ENCODE measurements around the gene ANGPTL1.

ANGPTL1 gene, protein sequence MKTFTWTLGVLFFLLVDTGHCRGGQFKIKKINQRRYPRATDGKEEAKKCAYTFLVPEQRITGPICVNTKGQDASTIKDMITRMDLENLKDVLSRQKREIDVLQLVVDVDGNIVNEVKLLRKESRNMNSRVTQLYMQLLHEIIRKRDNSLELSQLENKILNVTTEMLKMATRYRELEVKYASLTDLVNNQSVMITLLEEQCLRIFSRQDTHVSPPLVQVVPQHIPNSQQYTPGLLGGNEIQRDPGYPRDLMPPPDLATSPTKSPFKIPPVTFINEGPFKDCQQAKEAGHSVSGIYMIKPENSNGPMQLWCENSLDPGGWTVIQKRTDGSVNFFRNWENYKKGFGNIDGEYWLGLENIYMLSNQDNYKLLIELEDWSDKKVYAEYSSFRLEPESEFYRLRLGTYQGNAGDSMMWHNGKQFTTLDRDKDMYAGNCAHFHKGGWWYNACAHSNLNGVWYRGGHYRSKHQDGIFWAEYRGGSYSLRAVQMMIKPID

DNA sequence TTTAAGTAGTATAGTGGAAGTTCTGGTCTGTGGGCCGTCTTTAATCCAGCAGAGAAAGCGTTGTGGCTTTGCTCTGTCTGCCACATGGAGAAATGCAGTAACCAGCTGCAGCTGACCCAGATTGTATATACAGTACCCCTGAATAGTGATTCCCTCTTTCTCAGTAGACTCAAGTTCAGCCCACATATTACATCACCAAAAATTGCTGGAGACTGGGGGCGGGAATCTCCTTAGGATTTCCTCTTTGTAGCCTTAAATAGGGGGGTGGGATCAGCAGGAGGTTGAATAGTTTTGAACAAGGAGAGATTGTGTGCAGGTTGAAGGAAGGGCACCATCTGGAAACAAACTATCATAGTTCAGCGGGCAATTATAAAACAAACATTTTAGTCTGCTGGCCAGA lies at the start of gene ANGPTL1:
ANGPTL1 (minus strand) TSS at position 134 of the 400 bp plus-strand sequence. CDS start 5,301 bp downstream, outside the sequence.
- no peak for DNase-seq (ENCODE audit: low read depth)

DNA sequence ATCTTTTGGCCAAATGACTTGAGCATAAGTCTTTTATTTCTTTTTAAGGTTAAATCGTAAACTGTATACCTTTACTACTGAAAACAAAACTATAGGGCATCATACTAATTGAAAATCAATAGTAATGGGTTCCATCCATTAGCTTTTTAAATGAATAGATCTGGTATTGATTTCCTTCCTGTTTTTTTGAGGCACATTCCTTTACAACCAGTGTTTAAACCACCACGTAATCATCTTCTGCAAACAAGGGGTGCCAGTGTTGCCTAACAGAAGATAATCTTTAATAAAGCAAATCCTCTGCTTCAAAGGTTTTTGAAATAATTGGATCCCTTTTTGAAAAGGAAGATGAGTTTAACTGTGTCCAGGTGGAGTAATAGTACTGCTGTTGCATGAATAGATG lies 48.7 kb upstream of the ANGPTL1 start:
- DNase-seq (ENCODE audit: low read depth): no peak

DNA sequence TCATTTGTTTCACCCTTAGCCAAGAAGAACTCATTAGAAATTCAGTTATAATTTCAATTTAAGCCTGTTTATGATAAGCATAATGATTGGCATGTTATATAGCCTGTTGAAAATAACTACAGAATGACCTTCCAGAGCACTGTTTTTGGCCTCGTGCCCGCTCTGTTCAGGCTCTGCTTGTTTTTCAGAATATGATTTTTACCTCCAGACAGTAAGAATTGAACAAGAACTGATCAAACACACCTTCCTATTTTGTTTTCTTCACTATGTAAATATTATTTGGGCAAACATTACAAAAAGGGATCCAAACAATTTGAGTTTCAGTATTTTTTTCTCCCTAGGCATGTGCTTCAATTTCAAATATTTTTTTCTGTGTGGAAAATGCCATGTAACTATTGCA lies 48.1 kb upstream of the ANGPTL1 start:
- DNase-seq (ENCODE audit: low read depth): no peak

DNA sequence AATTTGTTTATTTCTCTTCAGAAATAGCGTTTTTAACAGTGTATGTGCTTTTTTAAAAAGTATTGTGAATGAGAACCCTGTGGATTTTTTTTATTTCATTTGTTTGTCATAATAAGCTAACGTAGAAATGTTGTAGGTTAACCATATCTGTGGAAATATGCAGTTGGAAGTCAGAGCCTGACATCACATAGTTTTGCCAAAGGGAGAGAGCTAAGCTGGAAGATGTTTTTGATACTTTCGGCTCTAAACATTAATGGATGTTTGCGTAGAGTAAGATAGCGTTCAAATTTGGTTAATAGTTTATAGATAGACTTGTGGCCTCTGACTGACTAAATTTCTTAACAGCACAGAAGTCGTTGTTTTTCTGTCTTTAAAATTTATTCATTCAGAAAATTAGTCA lies 47.4 kb upstream of the ANGPTL1 start:
- DNase-seq (ENCODE audit: low read depth): no peak

DNA sequence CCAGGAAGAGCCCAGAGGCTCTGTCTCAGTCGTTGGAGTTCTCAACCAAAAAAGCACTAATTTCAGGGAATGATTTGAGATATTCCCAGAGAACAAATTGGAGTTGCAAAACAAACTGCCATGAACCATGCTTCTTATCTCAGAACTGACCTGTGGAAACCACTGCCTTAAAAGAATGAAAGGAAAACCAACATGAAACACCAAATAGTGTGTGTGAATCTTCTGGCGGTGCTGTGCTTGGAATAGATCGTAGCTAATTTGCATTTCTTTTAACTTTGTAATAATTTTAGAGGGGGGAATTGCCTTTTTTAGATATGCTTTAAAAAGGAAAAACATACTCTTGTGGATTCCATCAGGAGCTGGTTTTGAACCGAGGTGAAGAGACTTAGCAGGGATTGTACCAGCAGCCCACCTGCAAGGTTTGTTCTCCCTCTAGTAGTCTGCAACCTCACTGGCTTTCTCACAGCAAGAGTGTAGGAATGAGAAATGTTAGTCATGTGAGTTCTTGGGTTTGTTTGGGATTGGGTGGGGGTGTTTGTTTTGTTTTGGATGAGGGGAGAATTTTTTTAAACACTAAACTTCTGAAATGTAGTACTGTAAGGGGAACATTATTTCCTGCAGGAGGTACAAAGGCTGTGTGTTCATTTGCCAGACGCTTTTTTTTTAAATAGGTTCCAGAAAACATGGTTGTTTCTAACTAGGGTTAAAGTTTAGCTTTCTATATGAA lies 45.7 kb upstream of the ANGPTL1 start:
- DNase-seq (ENCODE audit: low read depth): no peak

DNA sequence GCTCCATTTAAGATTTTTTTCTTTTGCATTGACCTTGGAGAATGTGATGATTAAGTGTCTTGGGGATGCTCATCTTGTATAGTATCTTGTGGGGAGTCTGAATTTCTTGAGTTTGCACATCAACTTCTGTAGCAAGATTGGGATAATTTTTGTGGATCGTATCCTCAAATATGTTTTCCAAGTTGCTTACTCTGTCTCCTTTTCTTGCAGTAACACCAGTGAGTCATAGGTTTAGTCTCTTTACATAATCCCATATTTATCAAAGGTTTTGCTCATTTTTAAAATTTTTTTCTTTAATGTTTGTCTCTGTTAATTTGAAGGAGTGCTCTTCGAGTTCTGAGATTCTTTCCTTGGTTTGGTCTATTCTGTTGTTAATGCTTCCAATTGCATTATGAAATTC lies 41.7 kb upstream of the ANGPTL1 start:
- DNase-seq (ENCODE audit: low read depth): no peak

DNA sequence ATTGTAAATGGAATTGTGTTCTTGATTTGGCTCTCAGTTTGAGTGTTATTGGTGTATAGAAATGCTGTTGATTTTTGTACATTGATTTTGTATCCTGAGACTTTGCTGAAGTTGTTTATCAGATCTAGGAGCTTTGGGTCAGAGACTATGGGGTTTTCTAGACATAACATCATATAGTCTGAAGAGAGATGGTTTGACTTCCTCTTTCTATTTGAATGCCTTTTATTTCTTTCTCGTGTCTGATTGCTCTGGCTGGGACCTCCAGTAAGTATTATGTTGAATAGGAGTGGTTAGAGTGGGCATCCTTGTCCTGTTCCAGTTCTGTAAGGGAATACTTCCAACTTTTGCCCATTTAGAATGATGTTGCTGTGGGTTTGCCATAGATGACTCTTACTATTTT lies 39.1 kb upstream of the ANGPTL1 start:
- no peak for DNase-seq (ENCODE audit: low read depth)

DNA sequence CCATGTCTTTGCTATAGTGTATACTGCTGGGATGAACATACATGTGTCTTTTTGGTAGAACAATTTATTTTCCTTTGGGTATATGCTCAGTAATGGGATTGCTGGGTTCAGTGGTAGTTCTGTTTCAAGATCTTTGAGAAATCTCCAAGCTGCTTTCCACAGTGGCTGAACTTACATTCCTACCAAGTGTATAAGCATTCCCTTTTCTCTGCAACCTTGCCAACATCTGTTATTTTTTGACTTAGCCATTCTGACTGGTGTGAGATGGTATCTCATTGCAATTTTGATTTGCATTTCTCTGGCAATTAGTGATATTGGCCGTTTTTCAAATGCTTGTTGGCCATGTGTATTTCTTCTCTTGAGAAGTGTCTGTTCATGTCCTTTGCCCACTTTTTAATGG lies 37.5 kb upstream of the ANGPTL1 start:
- no peak for DNase-seq (ENCODE audit: low read depth)

DNA sequence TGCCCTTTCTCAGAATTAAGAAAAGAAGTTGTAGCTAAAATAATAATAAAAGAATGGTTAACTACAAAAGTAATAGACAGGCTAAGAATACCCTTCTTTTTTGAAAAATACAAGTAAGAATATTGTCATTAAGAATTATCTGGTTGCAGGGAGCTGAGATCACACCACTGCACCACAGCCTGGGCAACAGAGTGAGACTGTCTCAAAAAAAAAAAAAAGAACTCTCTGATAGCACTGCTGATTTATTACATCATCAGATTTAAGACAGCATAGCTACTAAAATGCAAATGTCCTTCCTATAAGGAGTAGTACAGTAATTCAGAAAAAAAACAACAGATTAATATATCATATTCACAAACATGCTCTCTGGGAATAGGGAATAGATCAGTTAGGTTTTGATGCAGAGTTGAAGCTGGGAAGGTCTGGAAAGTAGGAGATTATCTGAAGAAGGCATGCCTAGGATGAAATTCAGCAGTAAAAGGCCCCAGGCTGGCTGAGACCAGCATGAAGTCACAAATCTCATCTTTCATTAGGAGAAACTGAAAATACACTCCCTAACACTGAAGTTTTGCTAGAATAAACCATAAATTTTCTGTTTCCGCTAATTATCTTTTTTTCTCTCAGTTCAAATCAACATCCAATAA lies 30.7 kb upstream of the ANGPTL1 start:
- DNase-seq (ENCODE audit: low read depth): no peak

DNA sequence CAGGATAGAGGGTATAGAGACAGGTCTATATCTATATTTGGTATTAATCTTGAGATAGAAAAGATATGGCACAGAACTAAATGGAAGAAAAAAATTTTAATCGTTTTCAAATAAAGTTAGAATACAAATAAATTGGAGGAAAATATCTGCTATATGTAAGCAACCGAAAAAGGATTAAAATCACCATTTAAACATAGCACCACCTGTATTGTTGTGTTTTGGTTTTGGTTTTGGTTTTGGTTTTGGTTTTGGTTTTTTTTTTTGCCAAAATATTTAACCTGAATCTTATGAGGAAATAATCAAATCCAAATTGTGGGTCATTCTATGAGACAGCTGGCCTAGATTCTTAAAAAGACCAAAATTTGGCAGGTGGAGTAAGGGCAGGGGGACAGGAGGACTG lies 28.5 kb upstream of the ANGPTL1 start:
- no peak for DNase-seq (ENCODE audit: low read depth)

DNA sequence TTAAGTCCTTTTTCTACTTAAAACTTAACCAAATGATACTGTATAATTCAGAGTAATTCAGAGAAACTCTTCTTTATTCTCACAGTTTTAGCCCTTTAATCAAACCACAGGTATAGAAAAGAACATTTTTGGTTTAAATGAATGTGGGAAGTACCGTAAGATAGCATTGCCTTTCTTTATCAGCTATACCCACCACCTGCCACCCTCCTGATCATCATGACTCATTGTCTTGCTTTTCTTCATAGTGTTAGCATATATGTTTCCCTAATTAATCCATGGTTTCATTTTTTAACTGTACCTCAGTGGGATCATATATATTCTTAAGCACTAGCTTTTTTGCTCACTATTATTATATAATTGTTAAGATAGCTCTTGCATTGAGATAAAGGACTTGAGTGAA lies 27.5 kb upstream of the ANGPTL1 start:
- no peak for DNase-seq (ENCODE audit: low read depth)

DNA sequence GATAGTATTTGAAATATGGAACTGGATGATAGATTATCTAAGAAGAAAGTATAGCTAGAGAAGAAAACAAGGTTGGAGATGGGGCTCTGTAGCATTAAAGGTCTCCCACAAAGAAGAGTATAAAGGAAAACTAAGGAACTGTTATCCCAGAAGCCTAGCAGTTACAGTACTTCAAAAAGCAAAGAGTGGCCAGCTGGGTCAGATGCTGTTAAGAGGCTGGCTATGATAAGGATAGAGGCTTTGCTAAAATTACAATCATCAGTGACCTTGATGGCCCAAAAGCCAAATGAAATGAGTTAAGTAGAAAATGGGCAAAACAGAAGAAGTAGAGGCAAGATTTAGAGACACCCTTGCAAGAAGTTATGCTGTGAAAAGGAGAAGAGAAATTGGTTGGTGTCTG lies 25.1 kb upstream of the ANGPTL1 start:
- no peak for DNase-seq (ENCODE audit: low read depth)

DNA sequence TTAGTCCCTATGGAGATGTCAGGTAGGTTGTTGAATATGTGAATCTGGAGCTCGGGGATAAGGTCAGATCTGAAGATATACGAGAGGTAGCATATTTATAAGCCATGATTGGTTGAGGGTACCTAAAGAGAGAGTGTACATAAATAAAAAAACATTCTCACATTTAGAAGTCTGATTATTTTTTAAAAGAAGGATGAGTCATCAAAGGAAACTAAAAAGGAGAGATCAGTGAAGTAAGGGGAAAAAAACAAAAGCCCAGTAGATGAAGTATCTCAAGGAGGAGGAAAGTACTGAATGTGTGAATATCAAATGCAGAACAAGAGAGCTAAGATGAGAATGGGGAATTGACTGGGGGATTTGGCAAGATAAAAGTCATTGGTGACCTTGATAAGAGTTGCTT lies 15.7 kb upstream of the ANGPTL1 start:
- DNase-seq (ENCODE audit: low read depth): no peak

DNA sequence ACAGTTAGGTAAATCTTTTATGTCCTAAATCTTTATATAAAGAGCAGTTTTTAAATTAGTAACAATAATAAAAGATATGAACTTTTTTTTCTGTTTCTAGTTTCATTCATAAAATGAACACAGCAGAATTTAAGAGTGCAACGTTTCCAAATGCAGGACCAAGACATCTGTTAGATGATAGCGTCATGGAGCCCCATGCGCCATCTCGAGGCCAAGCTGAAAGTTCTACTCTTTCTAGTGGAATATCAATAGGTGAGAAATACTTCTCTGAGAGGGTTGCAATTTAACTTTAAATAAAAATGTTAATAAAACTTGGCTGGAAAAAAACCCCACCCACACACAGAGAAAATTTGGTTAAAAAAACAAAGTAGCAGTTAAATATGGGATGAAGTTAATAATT lies 15.0 kb upstream of the ANGPTL1 start:
- no peak for DNase-seq (ENCODE audit: low read depth)

DNA sequence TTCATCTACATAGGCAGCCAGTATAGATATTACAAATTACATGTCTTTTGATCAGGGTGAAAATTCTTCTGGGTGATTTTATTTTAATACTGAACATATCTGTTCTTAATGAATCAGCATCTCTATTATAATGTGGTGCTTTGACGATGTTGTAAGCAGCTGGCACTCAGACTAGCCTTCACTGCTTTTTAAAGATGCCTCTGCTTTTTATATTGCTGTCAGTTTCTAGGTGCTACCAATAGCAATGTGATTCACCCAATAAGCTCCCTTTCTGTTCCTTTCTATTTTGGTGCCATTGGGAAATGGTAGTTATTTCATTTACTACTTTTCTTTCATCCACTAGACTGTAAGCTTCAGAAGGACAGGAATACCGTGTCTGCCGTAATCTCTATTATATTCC lies 11.1 kb upstream of the ANGPTL1 start:
- DNase-seq (ENCODE audit: low read depth): no peak

DNA sequence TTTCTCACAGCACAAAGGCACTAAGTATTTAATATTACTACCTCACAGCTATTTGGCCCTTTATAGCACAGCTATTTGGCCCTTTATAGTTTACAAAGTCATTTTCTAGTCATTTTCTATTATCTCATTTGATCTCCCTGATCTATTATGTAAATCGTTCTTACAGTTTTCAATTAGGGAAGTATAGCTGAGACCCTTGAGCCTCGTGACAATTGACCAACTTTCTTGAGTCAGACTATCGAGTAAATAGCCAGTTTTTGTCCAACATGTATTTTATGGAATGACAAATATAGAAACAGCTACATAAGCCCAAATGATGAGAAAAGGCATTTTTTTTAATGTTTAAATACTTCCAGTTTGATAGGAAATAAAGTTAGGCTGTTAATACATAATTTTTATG lies 7.0 kb upstream of the ANGPTL1 start:
- no peak for DNase-seq (ENCODE audit: low read depth)

DNA sequence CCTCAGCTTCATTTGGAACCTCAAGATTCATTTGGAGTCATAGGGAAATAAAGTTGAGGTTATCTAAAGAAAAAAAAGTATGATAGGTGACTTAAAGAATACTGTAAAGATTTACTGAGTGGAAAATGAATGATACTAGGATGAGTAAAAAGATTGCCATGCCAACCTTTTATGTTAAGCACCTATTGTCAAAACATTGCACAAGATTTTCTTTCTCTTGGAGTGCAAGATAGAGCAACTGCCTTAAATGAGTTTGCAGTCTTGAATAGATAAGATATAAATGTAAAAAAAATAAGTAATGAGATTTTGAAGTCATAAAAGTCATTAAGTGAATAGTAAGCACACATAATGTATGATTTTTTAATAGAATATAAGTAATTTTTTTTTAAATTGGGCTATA lies 5.1 kb upstream of the ANGPTL1 start:
- DNase-seq (ENCODE audit: low read depth): no peak

DNA sequence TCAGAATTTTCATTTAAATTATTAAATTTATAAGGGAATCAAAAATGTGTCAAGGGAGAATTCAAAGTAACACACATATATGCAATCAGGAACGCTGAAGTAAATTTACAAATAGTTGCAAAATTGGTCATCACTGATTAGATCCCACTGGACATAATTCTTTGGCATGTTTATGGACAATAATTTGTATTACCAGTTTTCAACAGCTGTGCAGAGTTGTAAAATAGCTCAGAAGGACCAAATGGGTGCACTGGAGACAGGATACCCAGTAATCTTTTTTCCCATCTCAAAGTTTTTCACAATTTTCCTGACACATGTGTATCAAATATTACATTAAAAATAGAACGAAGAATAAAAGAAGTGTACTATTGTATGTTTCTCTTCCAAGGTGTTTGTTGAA lies 4.1 kb upstream of the ANGPTL1 start:
- DNase-seq (ENCODE audit: low read depth): no peak

DNA sequence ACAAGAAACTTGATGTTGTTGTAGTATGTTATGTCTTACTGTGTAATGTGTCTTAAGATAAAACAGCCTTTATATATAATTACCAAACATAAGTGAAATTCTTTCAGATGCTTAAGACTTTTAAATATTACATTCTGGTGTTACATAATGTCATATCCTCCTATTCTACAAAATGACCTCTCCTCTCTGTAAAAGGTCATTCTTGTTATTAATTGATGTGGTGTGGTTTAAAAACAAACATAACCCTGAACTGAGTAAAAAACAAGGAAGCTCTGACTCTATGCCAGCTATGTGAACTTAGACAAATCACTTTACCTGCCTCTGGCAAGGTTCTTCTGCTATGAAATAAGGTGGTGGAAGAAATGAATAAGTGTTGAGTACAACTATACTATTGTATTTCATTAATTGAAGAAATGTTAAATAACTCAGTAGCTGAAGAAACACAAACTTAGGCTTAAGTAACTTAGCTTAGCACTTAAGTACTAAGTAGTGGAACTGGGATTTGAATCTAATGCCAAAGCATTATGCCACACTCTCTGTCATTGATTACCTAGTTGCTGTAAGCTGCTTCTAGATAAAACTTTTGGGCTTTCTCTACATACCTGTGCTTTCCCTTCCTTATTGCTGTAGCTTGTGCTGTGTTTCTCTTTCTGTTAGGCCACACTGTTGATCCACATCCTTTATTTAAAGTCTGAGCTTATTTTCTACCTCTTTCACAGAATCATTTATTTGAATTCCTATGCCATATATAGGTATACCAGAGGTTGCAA lies 859 bp upstream of the ANGPTL1 start:
- DNase-seq (ENCODE audit: low read depth): no peak

DNA sequence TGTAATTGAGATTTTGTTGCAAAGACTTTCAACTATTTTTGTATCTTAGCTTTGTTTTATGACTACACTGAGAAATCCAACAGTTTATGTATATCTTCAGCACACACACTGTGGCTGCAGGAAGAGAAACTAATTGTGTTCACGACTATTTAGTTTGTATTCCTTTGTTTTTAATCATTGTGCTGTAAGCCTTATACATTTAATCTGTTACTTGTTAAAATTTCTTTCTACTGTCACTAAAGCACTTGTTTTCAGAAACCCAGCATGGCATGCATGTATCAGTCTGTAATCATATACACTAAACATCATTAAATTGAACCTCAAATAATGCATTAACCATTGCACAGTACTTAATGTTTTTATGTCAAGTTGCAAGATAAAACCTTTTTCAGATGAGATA lies 656 bp downstream of the ANGPTL1 start:
- no peak for DNase-seq (ENCODE audit: low read depth)

DNA sequence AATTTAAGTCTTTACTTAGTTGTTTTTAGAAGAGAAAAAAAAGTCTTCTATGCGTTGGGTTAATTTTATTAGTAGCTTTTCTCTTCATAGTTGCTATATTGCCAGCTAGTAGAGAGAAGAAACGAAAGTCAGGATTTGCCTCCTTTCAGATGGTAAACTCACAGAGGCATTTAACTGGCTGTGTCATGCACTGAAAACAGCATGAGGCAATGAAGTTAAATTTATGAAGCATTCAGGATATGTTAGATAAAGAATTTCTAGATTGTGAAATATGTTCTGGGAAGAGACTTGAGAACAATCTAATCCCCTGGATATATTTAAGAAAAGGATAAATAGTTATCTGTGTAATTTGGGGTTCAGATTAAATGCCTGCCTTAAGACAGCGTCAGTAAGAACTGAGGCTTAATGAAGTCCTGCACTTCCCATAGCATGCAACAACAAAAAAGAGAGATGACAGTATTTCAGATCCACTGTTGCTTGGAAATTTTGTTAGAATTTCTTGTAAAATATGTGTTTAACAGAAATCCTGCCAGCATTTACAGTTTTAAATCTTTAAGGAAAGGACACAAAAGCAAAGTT lies 1.7 kb downstream of the ANGPTL1 start:
- DNase-seq (ENCODE audit: low read depth): no peak

DNA sequence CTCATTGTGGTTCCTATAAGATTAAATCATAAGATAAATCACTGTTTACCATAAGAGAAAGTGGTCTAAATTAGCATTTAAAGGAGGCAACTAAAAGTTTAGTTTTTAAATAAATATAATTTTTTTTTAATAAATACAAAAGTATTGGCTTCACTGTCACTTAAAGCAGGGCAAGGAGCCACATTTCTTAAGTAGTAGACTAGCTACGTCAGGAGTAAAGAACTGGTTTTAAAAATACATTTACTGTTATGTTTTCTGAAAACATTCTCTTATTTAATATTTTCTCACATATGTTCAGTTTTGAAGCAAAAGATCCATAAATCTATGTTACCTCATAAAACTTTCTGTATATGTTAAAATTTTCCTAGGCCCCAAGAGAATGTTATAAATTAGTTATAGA lies 2.2 kb downstream of the ANGPTL1 start:
- DNase-seq (ENCODE audit: low read depth): no peak

Measured in stimulated activated CD8-positive, alpha-beta memory T cell treated with anti-CD3 and anti-CD28 coated beads, Interleukin-15, amount 100 ng/mL, for 1 hour (primary cell).